ENCODE data around the gene XRN2. TPM values are rescaled to one million over a fixed set of nuclear protein-coding genes. Genes with fewer than 3 reads are reported as not detected.
"Not testable (repeated sequence)": the region's sequence is repeated elsewhere in the genome, so short reads cannot be mapped to it uniquely, and the experiment has no call there.

XRN2 gene
- total RNA-seq, 1 donor from 2014 or later: 62.1 TPM

DNA sequence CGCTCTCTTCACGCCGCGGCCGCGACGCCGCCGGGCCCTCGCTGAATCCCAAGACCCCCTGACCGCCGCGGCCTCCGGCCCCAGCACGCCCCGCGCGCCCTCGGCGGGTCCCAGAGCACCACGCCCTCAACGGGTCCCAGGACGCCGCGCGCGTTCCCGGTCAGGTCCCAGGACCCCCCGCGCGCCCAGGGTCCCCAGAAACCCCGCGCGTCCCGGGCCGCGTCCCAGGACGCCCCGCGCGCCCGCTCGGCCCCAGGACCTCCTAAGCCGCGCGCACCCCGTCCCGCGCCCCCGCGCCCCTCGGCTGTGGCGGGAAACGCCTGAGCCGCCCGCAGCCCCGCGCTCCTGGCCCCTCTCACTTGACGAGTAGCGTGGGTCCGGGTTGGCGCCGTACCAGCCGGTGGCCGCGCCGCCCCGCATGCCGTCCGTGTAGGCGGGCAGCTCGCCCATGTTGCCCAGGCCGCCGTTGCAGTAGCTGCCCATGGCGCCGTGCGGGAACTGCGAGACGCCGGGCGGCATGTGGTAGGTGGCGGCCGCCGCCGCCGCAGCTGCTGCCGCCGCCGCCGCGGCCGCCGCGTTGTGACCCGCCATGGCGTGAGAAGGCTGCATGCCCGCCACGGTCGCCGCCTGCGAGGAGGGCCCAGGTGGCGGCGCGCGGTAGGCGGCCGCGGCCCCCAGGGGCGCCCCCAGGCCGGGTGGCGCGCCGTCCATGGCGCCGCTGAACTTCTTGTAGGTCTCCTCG is 93.6 kb downstream of the XRN2 start:
- Histone ChIP-seq H3K36me3 (no peaks in the 10 kb centered on the region), H3K4me1 (peaks cover 6% of the 10 kb centered on the region), H3K27me3 (ENCODE audit: low read depth) (peaks cover 100% of the 10 kb centered on the region), H3K4me3 (peak overlapping the region; percentile 26), H3K9me3 (no peaks in the 10 kb centered on the region), H3K27ac (no peak overlapping the region)
- intact Hi-C loops (cut with DNase I): no loop called here
- DNase-seq (no peak), ATAC-seq (peak; percentile 11 to 14)
- TF ChIP-seq, protein P1, sequence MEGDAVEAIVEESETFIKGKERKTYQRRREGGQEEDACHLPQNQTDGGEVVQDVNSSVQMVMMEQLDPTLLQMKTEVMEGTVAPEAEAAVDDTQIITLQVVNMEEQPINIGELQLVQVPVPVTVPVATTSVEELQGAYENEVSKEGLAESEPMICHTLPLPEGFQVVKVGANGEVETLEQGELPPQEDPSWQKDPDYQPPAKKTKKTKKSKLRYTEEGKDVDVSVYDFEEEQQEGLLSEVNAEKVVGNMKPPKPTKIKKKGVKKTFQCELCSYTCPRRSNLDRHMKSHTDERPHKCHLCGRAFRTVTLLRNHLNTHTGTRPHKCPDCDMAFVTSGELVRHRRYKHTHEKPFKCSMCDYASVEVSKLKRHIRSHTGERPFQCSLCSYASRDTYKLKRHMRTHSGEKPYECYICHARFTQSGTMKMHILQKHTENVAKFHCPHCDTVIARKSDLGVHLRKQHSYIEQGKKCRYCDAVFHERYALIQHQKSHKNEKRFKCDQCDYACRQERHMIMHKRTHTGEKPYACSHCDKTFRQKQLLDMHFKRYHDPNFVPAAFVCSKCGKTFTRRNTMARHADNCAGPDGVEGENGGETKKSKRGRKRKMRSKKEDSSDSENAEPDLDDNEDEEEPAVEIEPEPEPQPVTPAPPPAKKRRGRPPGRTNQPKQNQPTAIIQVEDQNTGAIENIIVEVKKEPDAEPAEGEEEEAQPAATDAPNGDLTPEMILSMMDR (IDR thresholded peaks at IDR 0.05): no peak

DNA sequence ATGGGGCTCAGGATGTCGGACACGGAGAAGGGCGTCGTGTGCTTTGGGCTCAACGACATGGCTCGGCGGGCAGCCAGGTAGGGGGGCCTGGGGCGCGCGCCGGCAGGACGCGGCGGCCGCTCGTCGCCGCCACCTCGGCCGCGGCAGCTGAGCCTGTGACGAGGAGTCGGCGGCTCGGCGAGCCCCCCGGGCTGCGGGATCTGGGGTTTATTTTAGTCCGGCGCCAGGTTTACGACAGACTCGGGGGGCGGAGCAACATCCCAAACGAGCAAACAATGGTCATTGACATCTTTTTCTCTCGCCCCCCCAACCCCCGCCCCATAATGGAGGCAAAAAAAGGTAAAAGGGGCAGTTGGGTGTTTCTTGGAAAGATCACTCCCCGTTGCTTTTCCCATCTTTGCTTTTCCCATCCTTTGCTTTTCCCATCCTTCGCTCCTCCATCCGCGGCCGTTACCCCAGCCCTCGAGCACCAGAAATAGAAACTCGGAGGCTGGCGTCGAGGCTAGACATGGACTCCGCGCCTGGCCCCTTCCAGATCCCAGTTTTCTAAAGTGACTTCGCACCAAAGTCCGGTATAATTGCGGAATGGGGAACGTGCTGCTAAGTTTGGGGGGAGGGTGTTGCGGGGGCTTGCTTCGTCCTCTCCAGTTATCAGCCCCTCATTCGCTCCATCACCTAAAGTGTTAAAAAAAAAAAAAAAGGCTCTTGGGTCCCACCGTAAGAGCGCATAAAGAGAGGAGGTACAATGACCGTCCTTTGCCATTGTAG is 94.4 kb downstream of the XRN2 start, which contains the start of gene NKX2-4:
Gene NKX2-4, minus strand, starts transcription at position 186 of the 768 bp plus-strand sequence. Its CDS starts 127 bp downstream, at position 59.
- DNase-seq (no peak), ATAC-seq (no peak)
- Histone ChIP-seq H3K4me1 (peaks cover 5% of the 10 kb centered on the region), H3K9me3 (no peaks in the 10 kb centered on the region), H3K36me3 (no peaks in the 10 kb centered on the region), H3K27me3 (ENCODE audit: low read depth) (peaks cover 100% of the 10 kb centered on the region), H3K4me3 (peak within 1 kb of the TSS; percentile 26), H3K27ac (no peak within 1 kb of the TSS)
- intact Hi-C loops (cut with DNase I): no loop called here
- TF ChIP-seq, protein P1 (IDR thresholded peaks at IDR 0.05): no peak

DNA sequence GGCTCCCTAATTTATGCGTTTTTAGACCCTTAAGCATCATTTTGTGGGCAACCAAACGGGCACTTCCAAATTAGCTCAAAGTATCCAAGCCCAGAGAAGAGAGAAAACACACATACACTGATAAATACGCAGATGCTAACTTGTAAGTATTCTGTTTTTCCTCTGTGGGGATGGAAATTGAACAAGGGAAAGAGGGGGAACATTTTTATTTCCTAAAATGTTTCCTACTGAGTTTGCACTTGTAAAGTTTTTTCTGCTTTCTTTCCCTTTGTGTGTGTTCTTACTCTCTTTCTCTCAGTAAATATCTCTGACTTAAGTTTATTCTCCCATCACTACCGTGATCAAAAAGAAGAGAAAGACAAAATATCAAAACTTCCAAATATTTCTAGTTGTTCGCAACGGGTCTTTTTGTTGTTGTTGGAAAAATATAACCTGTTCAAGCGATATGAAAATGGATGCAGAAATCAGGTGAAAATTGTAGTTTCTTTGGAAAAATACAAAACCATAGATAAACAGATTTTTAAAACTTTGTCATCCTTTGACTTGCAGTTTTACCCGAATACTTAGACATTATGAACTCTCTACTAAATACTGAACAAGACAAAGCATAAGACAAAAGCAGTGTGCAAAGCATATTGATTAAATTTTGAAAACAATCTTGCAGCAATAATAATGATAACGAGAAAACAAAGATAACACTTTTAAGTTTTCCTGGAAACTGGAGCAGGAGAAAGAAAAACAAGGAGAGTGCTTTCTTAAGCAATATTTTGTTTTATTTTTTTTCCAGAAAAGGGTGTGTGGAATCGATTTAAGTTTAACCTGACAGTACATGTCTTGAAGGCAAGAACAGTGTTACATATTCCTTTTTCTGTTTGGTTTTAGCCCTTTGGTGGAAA is 95.2 kb downstream of the XRN2 start:
- peaks cover 97% of the 10 kb centered on the region for H3K27me3 ChIP-seq (ENCODE audit: low read depth)
- H3K4me3 ChIP-seq: no peak overlapping the region

GRCh38 chr20:21399005-21399475 is 95.9 kb downstream of the XRN2 start:
- Histone ChIP-seq H3K27me3 (ENCODE audit: low read depth) (peaks cover 96% of the 10 kb centered on the region), H3K36me3 (no peaks in the 10 kb centered on the region), H3K9me3 (no peaks in the 10 kb centered on the region), H3K27ac (no peak overlapping the region), H3K4me1 (peaks cover 5% of the 10 kb centered on the region), H3K4me3 (no peak overlapping the region)
- no peak for ATAC-seq
- intact Hi-C loops (cut with DNase I): no loop called here
- DNase-seq: no peak
- TF ChIP-seq, protein P1 (IDR thresholded peaks at IDR 0.05): no peak

More for the DNA sequence above, 95.2 kb downstream of the XRN2 start:
- no peak for ATAC-seq
- Histone ChIP-seq H3K4me1 (peaks cover 5% of the 10 kb centered on the region), H3K36me3 (no peaks in the 10 kb centered on the region), H3K27ac (no peak overlapping the region), H3K9me3 (no peaks in the 10 kb centered on the region)
- intact Hi-C loops (cut with DNase I): no loop called here
- no peak for DNase-seq
- TF ChIP-seq, protein P1 (IDR thresholded peaks at IDR 0.05): no peak

GRCh38 chr20:21411725-21412124 is 108.6 kb downstream of the XRN2 start:
- Histone ChIP-seq H3K4me3 (no peak overlapping the region), H3K27ac (no peak overlapping the region), H3K36me3 (no peaks in the 10 kb centered on the region), H3K9me3 (peaks cover 5% of the 10 kb centered on the region), H3K4me1 (no peaks in the 10 kb centered on the region), H3K27me3 (ENCODE audit: low read depth) (peaks cover 10% of the 10 kb centered on the region)
- intact Hi-C loops (cut with DNase I): no loop called here
- DNase-seq: no peak
- ATAC-seq: no peak
- TF ChIP-seq, protein P1 (IDR thresholded peaks at IDR 0.05): no peak

DNA sequence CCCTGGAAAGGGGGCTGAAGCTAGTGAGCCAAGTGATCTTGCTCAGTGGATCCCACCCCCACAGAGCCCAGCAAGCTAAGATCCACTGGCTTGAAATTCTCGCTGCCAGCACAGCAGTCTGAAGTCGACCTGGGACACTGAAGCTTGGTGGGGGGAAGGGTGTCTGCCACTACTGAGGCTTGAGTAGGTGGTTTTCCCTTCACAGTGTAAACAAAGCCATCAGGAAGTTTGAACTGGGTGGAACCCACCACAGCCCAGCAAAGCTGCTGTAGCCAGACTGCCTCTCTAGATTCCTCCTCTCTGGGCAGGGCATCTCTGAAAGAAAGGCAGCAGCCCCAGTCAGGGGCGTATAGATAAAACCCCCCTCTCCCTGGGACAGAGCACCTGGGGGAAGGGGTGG is 110.9 kb downstream of the XRN2 start:
- DNase-seq; ATAC-seq; H3K9me3 ChIP-seq; H3K4me3 ChIP-seq; H3K4me1 ChIP-seq; intact Hi-C loops (cut with DNase I); H3K27me3 ChIP-seq (ENCODE audit: low read depth); H3K27ac ChIP-seq; H3K36me3 ChIP-seq: not testable (repeated sequence)

- DNase-seq; ATAC-seq; H3K4me3 ChIP-seq; H3K27me3 ChIP-seq (ENCODE audit: low read depth); intact Hi-C loops (cut with DNase I); H3K27ac ChIP-seq; H3K4me1 ChIP-seq; H3K36me3 ChIP-seq: not testable (repeated sequence)
- peaks cover 12% of the 10 kb centered on the region for H3K9me3 ChIP-seq
Observed at GRCh38 chr20:21419147-21419546, 116.0 kb downstream of the XRN2 start.
